ENCODE measurements around the gene MAP3K3.

MAP3K3 gene

DNA sequence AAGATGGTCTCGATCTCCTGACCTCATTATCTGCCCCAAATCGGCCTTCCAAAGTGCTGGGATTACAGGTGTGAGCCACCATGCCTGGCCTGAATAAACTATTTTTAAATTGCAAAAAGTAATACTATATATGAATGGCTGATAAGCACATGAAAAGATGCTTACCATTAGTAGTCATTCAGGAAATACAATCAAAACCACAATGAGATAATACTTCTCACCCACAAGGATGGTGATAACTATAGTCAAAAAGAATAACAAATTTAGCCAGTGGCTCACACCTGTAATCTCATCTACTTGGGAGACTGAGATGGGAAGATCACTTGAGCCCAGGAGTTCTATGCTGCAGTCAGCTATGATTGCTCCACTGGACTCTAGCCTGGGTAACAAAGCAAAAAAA is 23.9 kb upstream of the MAP3K3 start:
- Histone ChIP-seq H3K36me3 (ENCODE audit: insufficient read depth, low read depth, low read length) (no peaks in the 10 kb centered on the region), H3K27me3 (ENCODE audit: insufficient read depth, low read length) (no peaks in the 10 kb centered on the region), H3K4me3 (ENCODE audit: low read length) (no peak overlapping the region), H3K4me1 (ENCODE audit: insufficient read depth, low read length) (peaks cover 6% of the 10 kb centered on the region), H3K27ac (ENCODE audit: low read length) (no peak overlapping the region), H3K9ac (ENCODE audit: low read depth, low read length) (no peak overlapping the region), H3K9me3 (ENCODE audit: insufficient read depth, low read depth, low read length) (no peaks in the 10 kb centered on the region)

DNA sequence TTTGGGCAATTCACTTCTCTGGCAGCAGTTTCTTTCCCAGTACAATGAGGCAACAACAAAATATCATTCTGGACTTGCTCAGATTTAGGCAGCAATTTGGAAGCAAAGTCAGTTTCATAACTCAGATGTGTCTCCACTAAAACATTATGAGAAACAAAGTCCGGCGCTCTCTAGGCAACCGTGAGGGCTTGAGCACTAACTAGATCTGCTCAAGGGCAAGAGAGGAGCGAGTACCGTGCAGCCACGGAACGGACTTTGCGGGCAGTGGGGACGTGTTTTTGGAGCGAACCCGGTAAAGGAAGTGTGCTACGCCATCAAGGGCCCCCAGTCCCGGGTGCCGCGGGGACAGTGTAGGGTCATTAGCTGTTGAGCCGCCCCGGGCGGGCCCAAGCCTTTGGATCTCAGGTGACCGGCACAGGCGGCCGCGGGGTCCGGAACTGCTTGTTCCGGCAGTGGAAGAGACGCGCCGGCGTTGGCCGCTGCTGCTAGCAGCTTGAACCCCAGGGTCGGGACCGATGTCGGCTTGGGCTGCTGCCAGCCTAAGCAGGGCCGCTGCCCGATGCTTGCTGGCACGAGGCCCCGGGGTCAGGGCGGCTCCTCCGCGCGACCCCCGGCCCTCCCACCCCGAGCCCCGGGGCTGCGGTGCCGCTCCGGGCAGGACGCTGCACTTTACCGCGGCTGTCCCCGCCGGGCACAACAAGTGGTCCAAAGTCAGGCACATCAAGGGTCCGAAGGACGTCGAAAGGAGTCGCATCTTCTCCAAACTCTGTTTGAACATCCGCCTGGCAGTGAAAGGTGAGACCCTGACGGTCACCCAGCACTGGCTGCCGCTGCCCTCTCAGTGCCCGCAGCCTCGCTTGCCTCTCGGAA is 21.4 kb upstream of the MAP3K3 start, which contains the start of gene TACO1:
TSS of gene TACO1 (plus strand) at position 327 of the 870 bp plus-strand sequence. CDS start at position 516, 189 bp downstream.
- no peaks in the 10 kb centered on the region for H3K9me3 ChIP-seq (ENCODE audit: insufficient read depth, low read depth, low read length)
- no peaks in the 10 kb centered on the region for H3K27me3 ChIP-seq (ENCODE audit: insufficient read depth, low read length)
- peaks cover 16% of the 10 kb centered on the region for H3K36me3 ChIP-seq (ENCODE audit: insufficient read depth, low read depth, low read length)
- peak within 1 kb of the TSS; percentile 83 for H3K9ac ChIP-seq (ENCODE audit: low read depth, low read length)
- H3K27ac ChIP-seq (ENCODE audit: low read length) = peak within 1 kb of the TSS; percentile 30
- peaks cover 6% of the 10 kb centered on the region for H3K4me1 ChIP-seq (ENCODE audit: insufficient read depth, low read length)
- peak within 1 kb of the TSS; percentile 91 for H3K4me3 ChIP-seq (ENCODE audit: low read length)

DNA sequence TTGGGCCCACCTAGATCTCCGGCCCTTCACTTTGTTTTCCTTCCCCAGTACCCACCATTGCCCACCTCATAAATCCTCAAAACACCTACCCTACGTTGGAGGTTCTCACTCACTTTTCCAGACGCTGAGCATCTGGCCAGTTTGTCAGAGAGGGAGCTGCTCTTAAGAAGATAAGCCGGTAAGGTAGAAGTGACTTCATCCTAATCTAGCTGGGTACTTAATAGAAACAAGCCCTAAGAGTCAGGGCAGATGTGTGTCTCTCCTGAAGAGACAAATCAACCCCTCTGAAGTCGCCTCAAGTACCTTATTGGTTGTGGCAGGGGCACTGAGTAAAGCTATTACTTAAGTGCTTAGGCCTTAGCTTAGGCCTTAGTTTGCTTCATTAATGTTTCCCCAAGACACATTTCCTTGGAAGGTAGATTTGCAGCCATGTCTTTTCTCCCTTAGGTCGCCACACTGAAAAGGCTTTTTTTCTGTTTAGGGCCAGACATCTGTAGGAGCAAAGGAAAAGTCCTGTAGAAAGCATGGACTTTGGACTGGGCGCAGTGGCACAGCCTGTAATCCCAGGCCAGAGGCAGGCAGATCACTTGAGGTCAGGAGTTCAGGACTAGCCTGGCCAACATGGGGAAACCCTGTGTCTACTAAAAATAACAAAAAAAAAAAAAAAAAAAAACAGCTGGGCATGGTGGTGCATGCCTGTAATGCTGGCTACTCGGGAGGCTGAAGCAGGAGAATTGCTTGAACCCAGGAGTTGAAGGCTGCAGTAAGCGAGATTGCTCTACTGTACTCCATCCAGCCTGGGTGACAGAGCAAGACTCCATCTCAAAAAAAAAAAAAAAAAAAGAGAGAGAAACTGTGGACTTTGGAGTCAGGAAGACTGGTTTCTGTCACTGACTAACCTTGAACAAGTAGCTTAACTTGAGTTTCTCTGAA is 20.5 kb upstream of the MAP3K3 start:
- Histone ChIP-seq H3K27me3 (ENCODE audit: insufficient read depth, low read length) (no peaks in the 10 kb centered on the region), H3K9ac (ENCODE audit: low read depth, low read length) (peak overlapping the region; percentile 83), H3K9me3 (ENCODE audit: insufficient read depth, low read depth, low read length) (no peaks in the 10 kb centered on the region), H3K27ac (ENCODE audit: low read length) (no peak overlapping the region), H3K4me1 (ENCODE audit: insufficient read depth, low read length) (peaks cover 6% of the 10 kb centered on the region), H3K36me3 (ENCODE audit: insufficient read depth, low read depth, low read length) (peaks cover 25% of the 10 kb centered on the region), H3K4me3 (ENCODE audit: low read length) (peak overlapping the region; percentile 91)

DNA sequence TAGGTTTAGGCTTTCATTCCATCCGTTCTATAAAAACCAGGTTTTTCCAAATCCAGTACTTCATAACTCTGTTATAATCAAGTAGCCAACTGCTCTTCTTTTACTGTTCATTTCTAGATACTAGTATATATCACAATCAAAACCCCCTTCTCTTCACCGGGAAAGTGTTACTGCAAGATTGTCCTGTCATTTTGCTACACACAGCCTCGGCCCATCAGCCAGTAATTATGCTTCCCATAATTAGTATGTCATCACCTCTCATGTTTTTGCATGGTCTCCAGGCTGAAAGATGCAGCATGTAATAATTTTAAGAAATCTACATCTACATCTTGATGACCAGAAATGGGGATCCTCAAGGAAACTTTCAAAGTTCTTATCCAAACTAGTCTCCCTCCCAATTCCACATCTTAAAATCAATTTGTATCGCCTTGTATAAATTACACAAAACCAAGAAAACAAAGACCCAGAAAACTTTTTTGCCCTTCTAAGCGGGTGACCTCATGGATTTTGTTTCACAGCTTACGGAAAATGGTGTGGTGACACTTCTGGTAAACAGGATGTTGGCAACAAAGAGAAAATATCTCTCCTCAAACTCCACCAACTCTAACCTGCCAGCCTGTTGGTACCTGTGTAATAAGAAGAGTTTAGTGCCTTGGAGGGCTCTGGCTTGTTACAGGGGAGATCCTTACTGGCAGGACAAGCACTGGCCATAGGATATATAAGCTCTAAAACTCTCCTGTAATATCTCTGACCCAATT is 12.2 kb upstream of the MAP3K3 start:
- Histone ChIP-seq H3K36me3 (ENCODE audit: insufficient read depth, low read depth, low read length) (peaks cover 42% of the 10 kb centered on the region), H3K9me3 (ENCODE audit: insufficient read depth, low read depth, low read length) (no peaks in the 10 kb centered on the region), H3K27me3 (ENCODE audit: insufficient read depth, low read length) (no peaks in the 10 kb centered on the region), H3K27ac (ENCODE audit: low read length) (no peak overlapping the region), H3K9ac (ENCODE audit: low read depth, low read length) (no peak overlapping the region), H3K4me3 (ENCODE audit: low read length) (no peak overlapping the region), H3K4me1 (ENCODE audit: insufficient read depth, low read length) (no peaks in the 10 kb centered on the region)

DNA sequence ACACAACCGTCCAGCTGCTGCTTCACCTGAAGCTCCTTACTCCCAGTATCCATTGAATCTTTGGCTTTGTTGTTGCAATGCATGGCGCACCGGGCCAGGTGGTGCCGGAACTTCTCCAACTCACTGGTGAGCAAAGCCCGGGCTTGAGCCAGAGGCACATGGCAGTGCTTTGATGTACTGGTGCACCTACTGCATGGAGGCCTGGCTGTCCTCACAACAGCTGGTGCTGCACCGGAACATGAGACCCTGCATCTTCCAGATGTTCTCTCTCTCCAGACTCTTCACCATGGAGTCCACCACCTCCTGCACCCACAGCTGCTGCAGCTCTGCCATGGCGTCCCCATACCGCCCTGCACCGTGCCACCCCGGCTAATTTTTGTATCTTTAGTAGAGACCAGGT is 11.4 kb upstream of the MAP3K3 start:
- Histone ChIP-seq H3K4me1 (ENCODE audit: insufficient read depth, low read length) (no peaks in the 10 kb centered on the region), H3K9ac (ENCODE audit: low read depth, low read length) (no peak overlapping the region), H3K36me3 (ENCODE audit: insufficient read depth, low read depth, low read length) (peaks cover 34% of the 10 kb centered on the region), H3K4me3 (ENCODE audit: low read length) (no peak overlapping the region), H3K27ac (ENCODE audit: low read length) (no peak overlapping the region), H3K9me3 (ENCODE audit: insufficient read depth, low read depth, low read length) (no peaks in the 10 kb centered on the region), H3K27me3 (ENCODE audit: insufficient read depth, low read length) (no peaks in the 10 kb centered on the region)

DNA sequence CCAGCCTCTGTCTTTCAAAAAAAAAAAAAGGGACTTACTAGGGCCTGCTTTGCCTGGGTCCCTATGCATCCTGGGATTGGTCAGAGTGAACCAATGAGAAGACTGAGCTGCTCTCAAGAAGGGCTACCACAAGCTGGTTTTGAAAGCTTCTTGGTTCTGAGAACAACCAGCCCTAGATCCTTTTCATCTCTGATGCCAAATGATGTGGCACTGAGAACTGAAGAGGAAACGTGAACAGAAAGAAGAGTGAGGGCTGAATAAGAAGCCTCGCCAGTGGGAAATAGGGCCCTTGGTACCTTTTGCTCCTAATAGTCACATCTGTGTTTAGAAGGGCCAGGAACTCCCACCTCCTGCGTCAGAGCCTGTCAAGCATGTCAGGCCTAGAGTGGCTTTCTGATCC is 10.9 kb upstream of the MAP3K3 start:
- Histone ChIP-seq H3K36me3 (ENCODE audit: insufficient read depth, low read depth, low read length) (peaks cover 29% of the 10 kb centered on the region), H3K9me3 (ENCODE audit: insufficient read depth, low read depth, low read length) (no peaks in the 10 kb centered on the region), H3K4me1 (ENCODE audit: insufficient read depth, low read length) (no peaks in the 10 kb centered on the region), H3K27me3 (ENCODE audit: insufficient read depth, low read length) (no peaks in the 10 kb centered on the region), H3K4me3 (ENCODE audit: low read length) (no peak overlapping the region), H3K9ac (ENCODE audit: low read depth, low read length) (no peak overlapping the region), H3K27ac (ENCODE audit: low read length) (no peak overlapping the region)

DNA sequence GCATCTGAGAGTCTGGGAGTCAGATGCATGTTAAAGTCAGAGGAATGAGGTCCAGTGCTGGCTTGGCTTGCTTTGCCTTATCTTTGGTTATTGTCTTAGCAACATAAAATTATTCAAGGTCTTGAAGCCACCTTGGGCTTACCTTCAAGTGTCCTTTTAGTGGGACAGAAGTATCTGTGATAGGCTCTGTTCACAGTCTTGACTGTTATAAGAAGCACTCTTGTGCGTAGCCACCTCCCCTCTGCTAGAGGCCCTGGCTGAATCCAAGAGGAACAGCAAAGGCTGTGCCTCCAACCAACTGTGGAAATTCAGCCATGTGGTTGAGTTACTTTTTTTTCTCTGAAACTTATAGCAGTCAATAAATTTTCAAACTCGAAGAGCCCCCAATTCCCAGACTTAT is 8.6 kb upstream of the MAP3K3 start:
- no peaks in the 10 kb centered on the region for H3K27me3 ChIP-seq (ENCODE audit: insufficient read depth, low read length)
- no peak overlapping the region for H3K4me3 ChIP-seq (ENCODE audit: low read length)
- no peak overlapping the region for H3K9ac ChIP-seq (ENCODE audit: low read depth, low read length)
- H3K36me3 ChIP-seq (ENCODE audit: insufficient read depth, low read depth, low read length) = peaks cover 6% of the 10 kb centered on the region
- H3K4me1 ChIP-seq (ENCODE audit: insufficient read depth, low read length) = no peaks in the 10 kb centered on the region
- no peaks in the 10 kb centered on the region for H3K9me3 ChIP-seq (ENCODE audit: insufficient read depth, low read depth, low read length)
- H3K27ac ChIP-seq (ENCODE audit: low read length) = no peak overlapping the region

DNA sequence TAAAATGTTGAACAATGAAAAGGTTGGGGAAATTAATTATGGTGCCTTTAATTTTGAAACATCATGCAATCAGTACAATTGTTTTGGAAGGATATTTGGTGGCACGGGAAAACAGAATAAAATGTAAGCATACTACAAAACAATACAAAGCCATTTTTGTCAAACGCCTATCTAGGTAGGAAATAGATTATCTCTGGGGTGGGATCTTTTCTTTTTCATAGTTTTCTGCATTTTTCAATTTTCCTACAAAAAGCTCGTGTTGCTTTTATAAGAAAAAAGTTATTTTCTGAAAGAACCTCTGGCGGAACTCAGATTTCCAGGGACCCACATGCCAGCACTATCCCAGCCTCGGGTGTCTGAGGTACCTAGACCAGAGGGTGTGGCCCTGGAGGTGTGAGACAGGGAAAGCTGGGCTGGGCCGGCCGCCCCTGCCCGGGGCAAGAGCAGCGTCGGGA is 961 bp upstream of the MAP3K3 start:
- H3K9ac ChIP-seq (ENCODE audit: low read depth, low read length) = peak overlapping the region; percentile 54; the same call in 1 of the 2 replicates
- H3K27me3 ChIP-seq (ENCODE audit: insufficient read depth, low read length) = no peaks in the 10 kb centered on the region
- H3K27ac ChIP-seq (ENCODE audit: low read length) = no peak overlapping the region
- H3K4me1 ChIP-seq (ENCODE audit: insufficient read depth, low read length) = peaks cover 5% of the 10 kb centered on the region
- H3K36me3 ChIP-seq (ENCODE audit: insufficient read depth, low read depth, low read length) = no peaks in the 10 kb centered on the region
- peak overlapping the region; percentile 61 for H3K4me3 ChIP-seq (ENCODE audit: low read length)
- no peaks in the 10 kb centered on the region for H3K9me3 ChIP-seq (ENCODE audit: insufficient read depth, low read depth, low read length)

DNA sequence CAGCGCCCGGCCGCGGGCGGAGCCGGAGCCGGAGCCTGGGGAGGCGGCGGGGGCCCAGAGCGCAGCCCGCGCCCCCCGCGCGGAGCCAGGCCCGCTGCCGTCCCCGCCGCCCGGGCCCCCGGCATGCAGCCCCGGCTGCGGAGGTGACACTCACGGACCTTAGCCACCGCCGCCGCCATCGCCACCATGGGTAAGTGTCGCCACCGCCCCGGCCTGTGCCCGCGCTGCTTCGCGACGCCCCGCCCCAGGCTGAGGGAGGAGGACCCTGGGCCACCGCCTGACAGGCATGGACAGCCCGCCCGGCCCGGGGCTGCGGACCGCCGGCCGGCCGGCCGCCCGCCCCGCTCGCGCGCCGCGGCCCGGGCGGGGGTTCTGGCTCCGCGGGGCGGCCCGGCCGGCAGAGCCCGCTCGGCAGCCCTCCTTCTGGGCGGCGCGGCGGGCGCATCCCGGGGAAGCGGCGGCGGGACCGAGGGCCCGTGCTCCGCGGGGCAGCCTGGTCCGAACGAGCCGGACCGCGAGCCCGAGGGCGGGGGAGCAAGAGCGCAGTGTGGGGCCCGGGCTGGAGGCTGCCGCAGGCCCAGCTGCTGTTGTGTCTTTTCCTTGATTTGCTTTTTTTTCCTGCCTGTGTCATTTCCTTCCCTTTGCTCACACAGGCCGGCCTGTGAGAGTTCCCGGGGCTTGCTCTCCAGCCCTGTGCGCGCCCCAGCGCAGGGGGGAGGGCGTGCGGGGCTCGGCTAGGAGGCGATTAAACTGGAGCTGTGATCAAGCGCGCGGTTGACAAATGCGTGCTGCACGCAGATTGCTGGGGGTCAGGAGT is 565 bp downstream of the MAP3K3 start:
- Histone ChIP-seq H3K4me1 (ENCODE audit: insufficient read depth, low read length) (peaks cover 5% of the 10 kb centered on the region), H3K27me3 (ENCODE audit: insufficient read depth, low read length) (no peaks in the 10 kb centered on the region), H3K4me3 (ENCODE audit: low read length) (peak overlapping the region; percentile 72), H3K36me3 (ENCODE audit: insufficient read depth, low read depth, low read length) (no peaks in the 10 kb centered on the region), H3K27ac (ENCODE audit: low read length) (no peak overlapping the region), H3K9ac (ENCODE audit: low read depth, low read length) (peak overlapping the region; percentile 60; the same call in 1 of the 2 replicates), H3K9me3 (ENCODE audit: insufficient read depth, low read depth, low read length) (no peaks in the 10 kb centered on the region)

DNA sequence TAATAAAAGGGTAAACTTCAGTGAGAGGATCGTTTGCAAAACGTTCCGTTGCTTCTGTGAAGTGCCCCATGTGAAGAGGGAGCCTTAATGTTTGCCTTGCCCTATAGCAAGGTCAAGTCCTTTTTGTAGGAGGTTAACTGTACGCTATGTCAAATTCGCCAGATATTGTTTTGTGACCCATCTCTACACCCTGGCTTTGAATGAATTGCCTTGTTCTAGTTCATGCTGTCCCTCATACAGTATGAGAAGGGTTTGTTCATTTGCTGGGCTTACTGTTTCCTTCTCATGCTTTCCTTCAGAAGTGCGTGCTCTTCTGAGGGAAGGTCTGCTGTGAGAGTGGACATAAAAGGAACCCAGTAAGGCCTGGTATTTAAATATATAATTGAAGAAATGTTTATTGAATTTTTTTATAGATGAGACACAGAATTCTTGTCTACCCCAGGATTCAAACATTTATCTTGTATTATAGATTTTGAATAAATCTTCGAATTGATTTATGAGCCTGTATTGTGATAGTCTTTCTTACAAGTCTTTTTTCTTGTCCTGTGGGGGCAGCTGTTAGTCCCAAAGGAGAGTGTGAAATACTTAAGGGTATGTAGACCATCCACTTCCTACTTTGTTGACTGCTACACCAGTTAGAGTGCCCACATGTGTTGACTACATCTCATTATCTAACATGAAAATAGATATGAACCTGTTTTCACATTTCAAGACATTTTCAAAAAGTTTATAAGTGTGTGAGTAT is 1.7 kb downstream of the MAP3K3 start:
- peaks cover 5% of the 10 kb centered on the region for H3K4me1 ChIP-seq (ENCODE audit: insufficient read depth, low read length)
- no peaks in the 10 kb centered on the region for H3K9me3 ChIP-seq (ENCODE audit: insufficient read depth, low read depth, low read length)
- peak overlapping the region; percentile 60; the same call in 1 of the 2 replicates for H3K9ac ChIP-seq (ENCODE audit: low read depth, low read length)
- H3K4me3 ChIP-seq (ENCODE audit: low read length) = peak overlapping the region; percentile 72
- H3K27ac ChIP-seq (ENCODE audit: low read length) = no peak overlapping the region
- no peaks in the 10 kb centered on the region for H3K27me3 ChIP-seq (ENCODE audit: insufficient read depth, low read length)
- H3K36me3 ChIP-seq (ENCODE audit: insufficient read depth, low read depth, low read length) = no peaks in the 10 kb centered on the region
